HUES64 (cell line): Measurements from ENCODE around the gene HOXA5.

Experiments
- H3K27ac ChIP-seq: 2 replicates; pipeline ENCODE4 v1.7.0; 2013; ENCODE audit warnings: low read depth, low read length, inconsistent platforms
- H3K27me3 ChIP-seq: 2 replicates; pipeline ENCODE4 v1.6.1; 2013; ENCODE audit warnings: mild to moderate bottlenecking, low read length; ENCODE audit not compliant: insufficient read depth
- H3K36me3 ChIP-seq: 2 replicates; pipeline ENCODE4 v1.6.1; 2013; ENCODE audit warnings: mild to moderate bottlenecking, low read length; ENCODE audit not compliant: insufficient read depth
- H3K4me1 ChIP-seq: 2 replicates; pipeline ENCODE4 v1.6.1; 2013; ENCODE audit warnings: mild to moderate bottlenecking, low read length, moderate library complexity; ENCODE audit not compliant: insufficient read depth
- H3K4me3 ChIP-seq: 2 replicates; pipeline ENCODE4 v1.5.1; 2013; ENCODE audit warnings: mild to moderate bottlenecking, low read length, moderate library complexity
- H3K9ac ChIP-seq: 2 replicates; pipeline ENCODE4 v1.6.1; 2013; ENCODE audit warnings: mild to moderate bottlenecking, low read depth, low read length
- H3K9me3 ChIP-seq: 2 replicates; pipeline ENCODE4 v1.6.1; 2013; ENCODE audit warnings: low read depth, low read length; ENCODE audit not compliant: insufficient read depth
- WGBS: fragments of 150-250, 120-280 bp; methylation state at CpG from one replicate; pipeline ENCODE4 v1.1.7; 2013; ENCODE audit warnings: missing lambda C conversion rate; 5-methylcytosine and 5-hydroxymethylcytosine counted together

The HOXA5 gene

DNA sequence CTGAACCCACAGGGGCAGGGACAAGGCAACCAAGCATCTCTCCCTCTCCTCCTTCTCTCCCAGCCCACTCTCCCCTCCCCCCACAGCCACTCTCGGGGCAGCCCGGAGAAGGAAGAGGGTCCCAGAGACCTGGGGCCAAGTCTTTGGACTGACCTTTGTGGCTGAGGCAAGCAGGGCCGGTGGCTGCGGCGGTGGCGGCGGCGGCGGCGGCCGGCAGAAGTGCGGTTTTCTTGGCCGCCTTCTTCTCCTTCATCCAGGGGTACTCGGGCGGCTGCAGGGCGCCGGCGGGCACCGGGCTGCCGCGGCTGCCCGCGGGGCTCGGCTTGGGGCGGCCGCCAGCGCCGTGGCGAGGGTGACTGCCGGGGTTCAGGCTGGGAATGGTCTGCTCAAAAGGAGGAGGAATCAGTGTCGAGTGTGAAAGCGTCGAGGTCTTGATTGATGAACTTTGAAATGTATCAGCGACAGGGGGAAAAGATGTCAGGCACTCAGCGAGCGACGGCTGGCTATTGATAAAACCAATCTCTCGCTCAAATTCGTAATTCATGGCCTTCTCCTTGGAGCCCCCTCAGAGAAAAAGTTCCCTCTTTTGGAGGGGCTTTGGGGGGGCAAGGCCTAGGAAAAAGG is 41.4 kb downstream of the HOXA5 start:
- H3K27me3 ChIP-seq, result peaks cover 100% of the 10 kb centered on the region
- no peaks in the 10 kb centered on the region for H3K9me3 ChIP-seq
- H3K9ac ChIP-seq, result no peak overlapping the region
- no peaks in the 10 kb centered on the region for H3K36me3 ChIP-seq
- no peak overlapping the region for H3K27ac ChIP-seq
- 2% methylated on average over 39 of the region's 39 CpGs for WGBS
- peak overlapping the region; percentile 33; the same call in 1 of the 2 replicates for H3K4me3 ChIP-seq
- H3K4me1 ChIP-seq, result peaks cover 29% of the 10 kb centered on the region

DNA sequence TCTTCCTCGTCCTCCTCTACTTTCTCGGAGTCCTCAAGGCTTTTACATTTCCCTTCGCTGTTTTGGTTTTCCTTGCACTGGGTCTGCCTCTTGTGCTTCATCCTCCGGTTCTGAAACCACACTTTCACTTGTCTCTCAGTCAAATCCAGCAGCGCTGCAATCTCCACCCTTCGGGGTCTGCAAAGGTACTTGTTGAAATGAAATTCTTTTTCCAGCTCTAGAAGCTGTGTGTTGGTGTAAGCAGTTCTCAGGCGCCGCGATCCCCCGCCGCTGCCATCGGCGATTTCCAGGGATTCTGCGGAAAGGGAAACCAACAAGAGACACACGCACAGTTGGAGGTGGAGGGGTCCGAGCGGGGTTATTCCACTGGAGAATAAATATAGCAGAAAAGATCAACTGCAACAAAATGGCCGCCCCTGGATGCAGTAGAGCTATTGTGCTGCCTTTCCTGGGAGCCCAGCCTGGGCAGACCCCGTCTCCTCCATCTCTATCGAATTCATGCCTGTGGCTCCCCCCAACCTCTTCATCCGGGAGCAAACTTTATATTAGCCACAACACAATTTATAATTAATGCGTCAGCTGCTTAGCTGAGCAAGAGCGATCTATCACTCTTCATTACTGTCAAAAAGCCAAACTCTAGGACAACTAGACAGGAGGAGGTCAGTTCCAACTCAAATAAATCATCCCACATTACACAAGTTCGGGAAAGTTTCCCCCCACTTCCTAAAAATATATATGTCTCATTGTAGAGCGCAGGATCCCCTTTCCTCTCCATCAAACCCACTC is 42.1 kb downstream of the HOXA5 start:
- 9% methylated on average over 25 of the region's 25 CpGs for WGBS
- Histone ChIP-seq H3K4me1 (peaks cover 22% of the 10 kb centered on the region), H3K27me3 (peaks cover 100% of the 10 kb centered on the region), H3K4me3 (peak overlapping the region; percentile 33; the same call in 1 of the 2 replicates), H3K36me3 (no peaks in the 10 kb centered on the region), H3K9ac (no peak overlapping the region; the same call in 1 of the 2 replicates), H3K9me3 (no peaks in the 10 kb centered on the region), H3K27ac (peak overlapping the region; percentile 57; the same call in 1 of the 2 replicates)

DNA sequence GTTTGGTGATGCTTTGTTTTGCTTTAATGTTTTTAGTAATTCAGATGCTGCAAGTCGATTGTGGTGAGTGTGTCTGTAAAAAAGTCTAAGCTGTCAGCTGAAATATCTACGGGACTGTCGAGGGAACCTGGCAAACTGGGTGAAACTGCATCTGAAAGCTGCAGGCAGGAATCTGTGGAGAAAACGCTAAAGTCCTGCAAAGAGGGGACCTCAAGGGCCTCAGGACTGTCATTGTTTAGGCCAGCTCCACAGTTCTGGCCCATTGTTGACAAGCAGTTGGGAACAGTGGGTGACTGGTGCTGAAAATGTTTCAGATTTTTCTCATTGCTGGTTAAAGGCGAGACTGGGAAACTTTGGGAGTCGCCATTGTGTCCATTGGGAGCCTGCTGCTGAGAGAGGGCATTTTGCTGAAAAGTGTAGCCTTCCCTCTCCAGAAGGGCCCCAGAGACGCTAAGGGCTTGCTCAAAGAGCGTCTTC is 42.7 kb downstream of the HOXA5 start:
- 7% methylated on average over 8 of the region's 8 CpGs for WGBS
- H3K9ac ChIP-seq, result no peak overlapping the region; the same call in 1 of the 2 replicates
- H3K4me3 ChIP-seq, result peak overlapping the region; percentile 33; the same call in 1 of the 2 replicates
- H3K9me3 ChIP-seq, result no peaks in the 10 kb centered on the region
- H3K36me3 ChIP-seq, result no peaks in the 10 kb centered on the region
- H3K27ac ChIP-seq, result peak overlapping the region; percentile 57; the same call in 1 of the 2 replicates
- peaks cover 21% of the 10 kb centered on the region for H3K4me1 ChIP-seq
- peaks cover 100% of the 10 kb centered on the region for H3K27me3 ChIP-seq

DNA sequence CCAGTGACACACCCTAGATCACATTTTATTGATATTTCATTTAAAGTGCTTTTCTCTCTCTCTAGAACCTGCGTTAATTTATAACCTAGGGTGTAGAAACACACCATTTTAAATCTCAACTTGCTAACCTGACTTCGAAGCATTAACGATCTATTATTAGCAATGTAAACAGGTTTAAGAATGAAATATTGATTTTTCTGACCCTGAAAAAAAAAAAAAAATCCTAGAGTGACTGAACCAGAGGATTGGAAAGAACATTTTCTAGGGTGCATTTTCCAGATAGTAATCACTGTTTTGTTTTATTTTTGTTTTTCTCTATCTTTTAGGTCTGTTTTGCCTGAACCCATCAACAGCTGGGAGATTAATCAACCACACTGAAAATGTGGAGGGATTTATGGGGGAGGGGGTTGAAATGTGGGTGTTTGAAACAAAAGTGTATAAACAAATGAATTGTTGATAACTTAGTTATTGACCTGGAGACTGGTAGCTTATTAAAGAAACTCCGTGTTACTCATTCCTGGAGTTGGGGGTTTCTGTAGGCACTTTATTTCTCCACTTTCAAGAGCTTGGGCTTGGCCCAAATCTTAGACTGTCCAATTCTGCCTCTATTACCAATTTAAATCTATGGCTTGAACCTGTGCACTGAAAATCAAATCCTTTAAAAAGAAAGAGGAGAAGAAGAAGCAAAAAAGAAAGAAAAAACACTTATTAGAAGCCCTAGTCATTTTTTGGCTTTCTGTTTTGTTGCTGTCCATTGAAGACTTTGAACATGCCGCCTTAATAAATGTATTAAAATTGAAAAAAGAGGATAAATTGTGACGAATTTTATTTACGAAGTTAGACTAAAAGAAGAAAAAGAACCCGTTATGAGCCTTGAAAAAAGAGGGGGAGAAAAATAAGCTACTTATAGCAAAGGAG is 43.8 kb downstream of the HOXA5 start:
- Histone ChIP-seq H3K4me3 (peak overlapping the region; percentile 51; the same call in 1 of the 2 replicates), H3K27ac (no peak overlapping the region), H3K4me1 (peaks cover 21% of the 10 kb centered on the region), H3K9ac (no peak overlapping the region), H3K36me3 (no peaks in the 10 kb centered on the region), H3K27me3 (peaks cover 100% of the 10 kb centered on the region), H3K9me3 (no peaks in the 10 kb centered on the region)
- 61% methylated on average over 7 of the region's 8 CpGs for WGBS

DNA sequence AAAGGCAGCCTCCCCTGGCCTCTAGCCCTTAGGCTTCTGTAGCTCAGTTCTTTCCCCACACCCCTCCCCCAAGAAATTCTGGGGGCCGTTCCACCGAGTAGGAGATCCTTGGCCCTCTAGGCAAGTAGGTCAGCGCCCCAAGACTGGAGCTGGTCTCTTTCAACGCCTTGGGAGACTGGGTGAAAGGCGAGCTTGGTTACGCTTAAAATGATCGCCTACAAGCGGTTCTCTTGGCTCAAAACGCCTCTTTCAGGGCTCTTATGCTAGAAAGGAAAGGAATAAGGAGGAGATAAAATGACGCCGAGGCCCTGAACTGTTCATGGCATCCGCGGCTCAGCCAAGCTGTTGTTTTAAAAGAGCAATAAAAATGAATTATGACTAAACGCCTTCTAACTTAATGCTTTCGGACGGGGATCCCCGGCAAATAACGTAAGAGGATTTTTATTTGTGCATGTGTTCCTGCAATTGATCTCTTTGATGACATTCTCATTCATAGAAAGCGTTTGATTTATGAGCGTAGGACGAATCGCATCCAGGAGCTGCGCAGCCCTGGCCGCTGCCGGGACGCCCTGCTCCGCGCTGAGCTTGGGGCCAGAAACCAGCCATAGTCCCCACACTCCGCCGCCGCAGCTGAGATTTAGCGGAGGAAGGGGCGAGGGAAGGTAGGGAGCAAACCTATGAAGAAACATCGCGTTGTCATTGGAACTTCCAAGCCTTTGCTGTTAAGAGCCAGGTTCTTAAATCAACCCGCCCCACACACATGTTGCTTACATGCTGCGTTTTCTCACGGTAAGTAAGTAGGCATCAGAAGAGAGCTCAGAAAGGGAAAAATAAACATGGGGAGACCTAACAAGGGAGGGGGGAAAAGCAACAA is 44.7 kb downstream of the HOXA5 start:
- Histone ChIP-seq H3K4me1 (peaks cover 21% of the 10 kb centered on the region), H3K27me3 (peaks cover 100% of the 10 kb centered on the region), H3K4me3 (peak overlapping the region; percentile 51; the same call in 1 of the 2 replicates), H3K9me3 (no peaks in the 10 kb centered on the region), H3K36me3 (no peaks in the 10 kb centered on the region), H3K27ac (no peak overlapping the region), H3K9ac (no peak overlapping the region; the same call in 1 of the 2 replicates)
- 3% methylated on average over 38 of the region's 38 CpGs for WGBS

DNA sequence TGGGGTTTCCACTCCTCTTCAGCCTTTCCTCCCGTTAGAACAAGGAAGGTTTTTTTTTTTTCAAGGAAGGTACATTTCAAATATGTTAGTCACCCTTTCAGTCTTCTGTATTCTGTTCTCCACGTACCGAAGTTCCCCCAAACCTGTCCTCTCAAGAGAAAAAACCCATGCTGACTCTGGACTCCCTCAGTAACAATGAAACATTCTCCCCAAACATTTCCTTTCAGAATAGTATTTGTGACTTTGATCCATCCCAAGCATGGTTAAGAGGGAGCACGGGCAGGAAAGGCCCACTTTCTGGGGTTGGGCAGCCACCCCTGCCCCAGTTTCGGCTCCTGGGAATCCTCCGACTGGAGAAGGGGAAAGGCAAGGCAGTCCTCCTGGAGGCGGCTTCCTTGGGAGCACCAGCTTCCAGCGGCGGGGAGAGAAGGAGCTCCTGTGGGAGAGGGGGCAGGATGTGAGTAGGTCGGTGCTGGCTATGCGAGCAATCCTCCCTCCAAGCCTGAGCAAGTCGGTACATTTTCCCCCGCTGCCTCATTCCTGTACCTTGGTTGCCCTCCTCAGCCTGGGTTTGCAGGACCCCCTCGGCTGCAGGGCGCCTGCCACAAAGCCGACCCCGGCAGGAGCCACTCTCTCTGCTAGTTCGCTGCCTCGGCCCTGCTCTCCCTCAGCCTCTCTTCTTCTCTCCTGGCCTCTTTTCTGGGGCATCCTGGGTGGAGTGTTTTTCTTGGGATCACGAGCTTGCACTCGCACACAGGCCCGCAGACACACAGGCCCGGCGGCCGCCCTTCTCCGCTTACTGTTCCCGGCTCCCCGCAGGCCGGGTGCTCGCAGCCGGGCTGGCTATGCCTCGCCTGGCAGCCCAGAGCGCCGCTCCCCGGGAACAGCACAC is 45.5 kb downstream of the HOXA5 start:
- no peak overlapping the region for H3K27ac ChIP-seq
- H3K9ac ChIP-seq, result no peak overlapping the region; the same call in 1 of the 2 replicates
- 1% methylated on average over 34 of the region's 35 CpGs for WGBS
- H3K36me3 ChIP-seq, result no peaks in the 10 kb centered on the region
- no peaks in the 10 kb centered on the region for H3K9me3 ChIP-seq
- H3K27me3 ChIP-seq, result peaks cover 100% of the 10 kb centered on the region
- peak overlapping the region; percentile 51 for H3K4me3 ChIP-seq
- H3K4me1 ChIP-seq, result peaks cover 27% of the 10 kb centered on the region

DNA sequence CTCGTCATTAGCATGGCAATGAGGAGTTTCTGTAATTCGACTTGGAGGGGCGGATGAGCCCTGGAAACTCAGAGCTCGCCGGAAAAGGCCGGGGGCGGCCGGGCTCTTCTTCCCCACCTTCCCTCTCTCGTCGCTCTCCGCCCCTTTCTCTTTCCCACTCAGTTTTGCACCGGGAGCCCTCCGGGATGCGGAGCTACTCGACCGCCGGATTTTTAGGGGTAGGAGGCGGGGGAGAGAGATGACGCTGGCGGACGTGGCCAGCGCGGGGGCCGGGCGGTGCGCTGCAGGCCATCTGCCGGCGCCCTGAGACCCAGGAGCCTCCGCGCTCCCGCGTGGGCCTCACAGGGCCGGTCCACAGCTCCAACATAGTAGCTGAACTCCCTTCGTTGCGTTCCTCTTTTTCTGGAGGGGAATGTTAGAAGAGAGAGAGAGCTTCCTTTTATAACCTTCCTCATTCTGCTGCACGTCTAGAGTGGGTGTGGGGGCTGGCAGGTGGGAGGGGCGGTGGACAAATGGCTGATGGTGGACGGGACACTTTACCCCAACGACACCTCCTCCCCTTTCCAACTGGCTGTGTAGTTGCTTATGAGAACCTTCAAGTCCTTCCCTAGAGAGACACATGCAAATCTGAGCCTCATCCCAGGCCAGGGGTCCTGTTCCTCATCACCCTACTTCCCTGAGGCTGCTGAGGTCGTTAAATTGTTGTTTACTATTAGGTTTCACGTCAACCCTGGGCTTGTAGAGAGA is 46.5 kb downstream of the HOXA5 start:
- H3K4me3 ChIP-seq, result peak overlapping the region; percentile 51
- no peaks in the 10 kb centered on the region for H3K9me3 ChIP-seq
- H3K4me1 ChIP-seq, result peaks cover 35% of the 10 kb centered on the region
- no peaks in the 10 kb centered on the region for H3K36me3 ChIP-seq
- under 1% methylated on average over 39 of the region's 41 CpGs for WGBS
- H3K9ac ChIP-seq, result no peak overlapping the region
- H3K27ac ChIP-seq, result no peak overlapping the region
- peaks cover 100% of the 10 kb centered on the region for H3K27me3 ChIP-seq

DNA sequence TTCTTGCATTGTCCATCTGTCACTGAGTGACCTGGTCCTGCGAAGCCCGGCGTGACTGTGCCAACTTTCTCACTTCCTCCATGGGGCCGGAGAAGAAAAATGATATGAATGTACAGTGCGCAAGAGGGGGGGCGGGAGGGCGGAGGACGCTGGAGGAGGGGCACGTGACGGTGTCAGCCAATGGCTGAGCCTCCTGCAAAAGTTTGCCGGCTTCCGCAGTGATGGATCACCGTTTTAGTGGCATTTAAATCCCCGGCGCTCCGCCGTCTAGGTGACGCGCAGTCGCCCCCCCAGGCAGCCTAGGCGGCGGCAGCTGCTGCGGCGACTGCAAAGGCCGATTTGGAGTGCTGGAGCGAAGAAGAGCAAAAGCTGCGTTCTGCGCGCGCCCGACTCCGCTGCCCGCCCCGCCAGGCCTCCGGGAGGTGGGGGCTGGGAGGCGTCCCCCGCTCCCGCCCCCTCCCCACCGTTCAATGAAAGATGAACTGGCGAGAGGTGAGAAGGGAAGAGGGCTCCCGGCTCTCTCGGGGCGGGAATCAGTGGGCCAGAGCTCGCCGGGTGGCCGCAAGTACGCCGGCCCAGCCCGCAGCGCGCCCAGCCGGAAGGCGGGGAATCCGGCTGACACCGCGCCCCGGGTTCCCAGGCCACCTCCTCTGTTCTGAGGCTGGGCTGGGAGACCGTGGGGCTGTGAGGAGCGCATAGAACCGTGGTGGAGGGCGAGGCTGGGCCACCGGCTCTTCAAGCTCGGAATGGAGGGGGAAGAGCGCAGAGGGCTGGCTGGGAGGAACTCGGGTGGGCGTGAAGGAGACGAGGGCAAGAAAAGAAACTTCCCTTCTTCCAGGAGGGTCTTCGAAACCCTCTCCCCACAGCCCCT is 47.3 kb downstream of the HOXA5 start, which contains the start of gene HOXA1:
Gene HOXA1, minus strand, starts transcription at position 104 of the 871 bp plus-strand sequence. Its CDS starts 88 bp downstream, at position 16.
- Histone ChIP-seq H3K27ac (peak within 1 kb of the TSS; percentile 5; the same call in 1 of the 2 replicates), H3K4me1 (peaks cover 39% of the 10 kb centered on the region), H3K9ac (no peak within 1 kb of the TSS), H3K36me3 (no peaks in the 10 kb centered on the region), H3K4me3 (peak within 1 kb of the TSS; percentile 51), H3K27me3 (peaks cover 100% of the 10 kb centered on the region), H3K9me3 (no peaks in the 10 kb centered on the region)
- WGBS, result under 1% methylated on average over 62 of the region's 68 CpGs
